Measurements from ENCODE around the gene ALDOC. TPM values are rescaled to one million over a fixed set of nuclear protein-coding genes. Genes with fewer than 3 reads are reported as not detected.

The ALDOC gene
- total RNA-seq, 6 experiments from 2014 or later: 8.6 to 14.7 (median 10.3) TPM

GRCh38 chr17:28563475-28563874 is 13.2 kb downstream of the ALDOC start:
- no peaks in the 10 kb centered on the region; the same call in 1 of the 2 replicates for H3K27me3 Mint-ChIP-seq (ENCODE audit: insufficient read depth)
- H3K9me3 Mint-ChIP-seq: no peaks in the 10 kb centered on the region
- H3K4me3 Mint-ChIP-seq: no peak overlapping the region
- H3K36me3 Mint-ChIP-seq (ENCODE audit: low read depth): peaks cover 26% of the 10 kb centered on the region
- peaks cover 18% of the 10 kb centered on the region for H3K4me1 Mint-ChIP-seq (ENCODE audit: low read depth)
- no peak for TF ChIP-seq CTCF (IDR thresholded peaks at IDR 0.05)
- peak; percentile 31 for DNase-seq
- no peak overlapping the region; the same call in 1 of the 2 replicates for H3K27ac Mint-ChIP-seq

GRCh38 chr17:28555022-28555421 is 21.7 kb downstream of the ALDOC start:
- Mint-ChIP-seq H3K27ac (no peak overlapping the region), H3K36me3 (ENCODE audit: low read depth) (peaks cover 26% of the 10 kb centered on the region), H3K4me1 (ENCODE audit: low read depth) (peaks cover 21% of the 10 kb centered on the region)

GRCh38 chr17:28554565-28554964 is 22.1 kb downstream of the ALDOC start:
- H3K36me3 Mint-ChIP-seq (ENCODE audit: low read depth): peaks cover 23% of the 10 kb centered on the region
- DNase-seq: no peak
- no peak overlapping the region for H3K27ac Mint-ChIP-seq
- H3K4me3 Mint-ChIP-seq: no peak overlapping the region
- H3K4me1 Mint-ChIP-seq (ENCODE audit: low read depth): peaks cover 23% of the 10 kb centered on the region
- H3K9me3 Mint-ChIP-seq: no peaks in the 10 kb centered on the region
- TF ChIP-seq CTCF (IDR thresholded peaks at IDR 0.05): peak; percentile 55; the same call in 1 of the 2 replicates
- H3K27me3 Mint-ChIP-seq (ENCODE audit: insufficient read depth): no peaks in the 10 kb centered on the region; the same call in none of the 2 replicates

More at GRCh38 chr17:28555022-28555421, 21.7 kb downstream of the ALDOC start:
- no peaks in the 10 kb centered on the region; the same call in none of the 2 replicates for H3K27me3 Mint-ChIP-seq (ENCODE audit: insufficient read depth)
- DNase-seq: no peak
- no peak for TF ChIP-seq CTCF (IDR thresholded peaks at IDR 0.05)
- H3K4me3 Mint-ChIP-seq: no peak overlapping the region
- no peaks in the 10 kb centered on the region for H3K9me3 Mint-ChIP-seq

- peak overlapping the region; percentile 67 for H3K27ac Mint-ChIP-seq
- H3K4me3 Mint-ChIP-seq: peak overlapping the region; percentile 91
- TF ChIP-seq CTCF (IDR thresholded peaks at IDR 0.05): no peak
- H3K9me3 Mint-ChIP-seq: no peaks in the 10 kb centered on the region
- peaks cover 27% of the 10 kb centered on the region for H3K4me1 Mint-ChIP-seq (ENCODE audit: low read depth)
- peaks cover 17% of the 10 kb centered on the region for H3K36me3 Mint-ChIP-seq (ENCODE audit: low read depth)
- DNase-seq: no peak
- no peaks in the 10 kb centered on the region; the same call in 1 of the 2 replicates for H3K27me3 Mint-ChIP-seq (ENCODE audit: insufficient read depth)
These were observed 23.6 kb downstream of the ALDOC start for GRCh38 chr17:28553000-28553505.

- Mint-ChIP-seq H3K27me3 (ENCODE audit: insufficient read depth) (no peaks in the 10 kb centered on the region; the same call in 1 of the 2 replicates), H3K9me3 (no peaks in the 10 kb centered on the region), H3K36me3 (ENCODE audit: low read depth) (peaks cover 17% of the 10 kb centered on the region), H3K27ac (peak within 1 kb of the TSS; percentile 67), H3K4me1 (ENCODE audit: low read depth) (peaks cover 29% of the 10 kb centered on the region), H3K4me3 (peak within 1 kb of the TSS; percentile 91)
- DNase-seq: peak; percentile 33
- TF ChIP-seq CTCF (IDR thresholded peaks at IDR 0.05): no peak
These were observed 24.3 kb downstream of the ALDOC start, which contains the start of gene UNC119 for GRCh38 chr17:28552176-28552999. Gene UNC119 (minus strand): TSS chr17:28552624. CDS start chr17:28552557, 67 bp downstream.
